GM15510 (cell line): Measurements from ENCODE around the gene TNP1.

ENCODE experiments used
- POLR2A ChIP-seq: IDR thresholded peaks from 3 replicates; pipeline ENCODE4 v1.6.1; 2011; ENCODE audit warnings: borderline replicate concordance; ENCODE audit not compliant: insufficient read length; ENCODE audit errors: extremely low read depth

TNP1 gene

DNA sequence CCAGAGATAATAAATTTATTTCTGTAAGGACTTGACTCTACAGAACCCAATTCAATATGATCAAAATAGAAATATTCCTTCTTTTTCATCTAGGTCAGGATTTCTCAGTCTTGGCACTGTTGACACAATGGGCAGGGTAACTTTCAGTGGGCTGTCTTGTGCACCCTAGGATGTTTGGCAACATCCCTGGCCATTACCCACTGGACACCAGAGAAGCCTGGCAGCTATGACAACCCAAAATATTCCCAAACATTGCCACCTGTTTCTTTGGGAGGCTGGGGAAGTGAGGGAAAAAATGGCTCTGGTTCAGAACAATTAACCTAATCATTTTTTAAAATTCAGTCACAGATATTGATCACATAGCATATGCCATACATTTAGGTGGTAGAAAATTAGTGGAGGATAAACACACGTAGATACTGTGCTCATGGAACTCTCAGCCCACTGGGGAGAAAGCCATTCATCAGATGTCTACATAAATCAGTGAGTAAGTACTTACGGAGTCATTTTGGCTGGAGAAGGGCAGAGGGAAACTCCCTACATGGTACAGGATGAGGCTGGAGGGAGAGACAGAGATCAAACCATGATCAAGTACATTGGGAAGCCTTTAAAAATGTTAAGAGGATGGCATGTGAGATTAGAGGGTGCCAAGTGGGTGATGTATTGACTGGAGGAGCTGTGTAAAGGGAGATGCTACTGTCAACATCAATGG, 718 bp upstream of the TNP1 start:
- TF ChIP-seq POLR2A = no peak

DNA sequence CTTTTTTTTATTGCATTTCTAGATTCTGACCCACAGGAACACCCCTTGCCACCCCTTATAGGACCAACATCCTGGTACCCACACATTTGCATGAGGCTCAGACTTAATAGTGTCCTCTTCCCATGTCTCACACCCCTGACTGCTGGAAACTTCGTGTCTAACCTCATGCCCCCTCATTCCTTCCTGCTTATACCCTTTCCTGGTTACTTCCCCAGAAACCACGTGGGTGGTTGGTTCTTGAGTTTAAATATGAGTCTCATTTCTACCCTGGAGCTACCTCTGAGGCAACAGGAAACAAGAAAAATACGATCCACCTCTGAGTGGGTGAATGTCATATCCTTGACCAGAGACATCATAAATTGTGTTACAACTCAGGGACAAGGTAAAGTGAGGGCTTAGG, 1.6 kb downstream of the TNP1 start:
- no peak for TF ChIP-seq POLR2A

DNA sequence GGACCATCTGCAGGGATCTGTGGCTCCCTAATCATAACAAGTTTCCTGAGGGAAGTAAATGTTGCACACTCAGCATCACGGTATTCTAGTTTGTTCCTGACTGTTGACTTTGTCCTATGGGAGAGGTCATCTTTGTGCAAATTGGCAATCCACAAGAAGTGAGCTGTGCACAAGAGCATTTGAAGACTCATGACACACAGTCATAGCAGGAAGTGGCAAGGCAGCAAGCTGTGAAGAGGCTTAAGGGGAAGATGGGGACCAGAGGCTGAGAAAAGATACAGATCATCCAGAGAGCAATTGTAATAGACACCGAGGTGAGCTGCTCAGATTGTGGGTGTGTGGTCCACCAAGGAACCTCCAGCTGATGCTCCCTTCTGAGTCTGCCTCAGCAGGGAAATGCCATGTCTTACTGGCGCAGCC, 2.7 kb downstream of the TNP1 start:
- TF ChIP-seq POLR2A = no peak

DNA sequence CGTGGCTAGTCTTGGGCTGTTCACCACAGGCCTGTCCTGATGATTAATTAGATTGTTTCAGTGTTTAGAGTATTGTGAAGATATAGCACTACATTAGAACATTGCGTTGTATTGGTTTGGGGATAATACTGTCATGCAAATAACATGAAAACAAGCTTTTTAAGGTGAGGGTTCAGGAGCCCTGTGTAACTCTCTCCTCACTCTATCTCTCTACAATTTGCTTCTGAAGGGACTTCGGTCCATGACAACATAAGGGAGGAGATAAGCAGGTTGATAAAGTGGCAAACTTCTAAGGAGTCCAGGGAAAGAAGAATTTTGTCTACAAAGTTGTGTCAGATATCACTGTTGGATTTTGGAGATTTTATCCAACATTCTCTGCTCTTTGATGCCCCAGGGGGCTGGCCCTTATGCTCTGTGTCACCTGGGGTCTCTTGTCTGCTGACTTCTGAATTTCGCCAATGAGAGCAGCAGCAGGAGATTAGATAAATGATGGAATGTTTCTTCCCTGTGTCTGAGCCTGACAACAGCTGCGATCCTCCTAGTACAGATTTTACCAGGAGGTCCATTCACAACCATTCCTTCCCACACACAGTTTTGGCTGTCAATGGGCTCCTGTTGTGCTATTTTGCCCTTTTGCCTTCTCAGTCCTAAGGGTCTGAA, 3.3 kb downstream of the TNP1 start:
- TF ChIP-seq POLR2A = no peak

DNA sequence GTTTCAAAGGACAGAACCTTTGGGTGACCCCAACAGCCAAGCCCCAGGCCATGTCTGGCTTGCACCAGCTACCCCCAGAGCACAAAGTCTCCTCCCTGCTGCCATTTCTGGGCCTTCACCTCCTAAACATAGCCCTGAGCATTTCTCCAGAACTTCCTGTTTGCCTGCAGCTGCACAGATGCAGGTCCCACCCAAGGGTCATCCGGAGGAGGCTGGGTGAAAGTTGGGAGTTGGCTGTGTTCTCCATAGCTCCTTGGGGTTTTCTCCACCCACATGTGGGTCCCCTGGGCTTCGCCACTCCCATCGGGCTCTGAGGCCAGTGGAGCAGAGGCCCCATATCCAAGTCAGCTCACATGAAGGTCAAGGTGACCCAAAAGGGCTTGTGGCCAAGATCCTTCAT, 4.3 kb downstream of the TNP1 start:
- no peak for TF ChIP-seq POLR2A

DNA sequence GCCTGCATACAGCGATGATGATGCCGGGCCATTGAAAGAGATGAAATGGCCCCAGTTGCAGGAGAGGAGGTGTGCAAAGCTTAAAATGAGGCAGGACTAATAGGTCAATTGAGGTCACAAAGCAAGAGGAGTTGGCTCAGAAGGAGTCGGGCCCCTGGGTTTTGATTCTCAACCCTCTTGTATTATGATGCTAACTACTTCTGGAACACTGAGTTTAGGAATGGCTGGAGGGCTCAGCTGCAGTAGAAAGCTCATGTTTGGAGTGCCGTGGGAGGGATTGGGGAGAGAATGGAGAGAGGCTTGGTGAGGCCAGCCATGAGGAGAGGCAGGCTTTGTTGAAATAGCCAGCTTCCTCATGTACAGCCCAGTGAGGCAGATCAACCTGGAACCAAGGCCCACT, 4.8 kb downstream of the TNP1 start:
- TF ChIP-seq POLR2A = no peak

GRCh38 chr2:216851486-216852090, 8.3 kb downstream of the TNP1 start:
- TF ChIP-seq POLR2A = no peak

DNA sequence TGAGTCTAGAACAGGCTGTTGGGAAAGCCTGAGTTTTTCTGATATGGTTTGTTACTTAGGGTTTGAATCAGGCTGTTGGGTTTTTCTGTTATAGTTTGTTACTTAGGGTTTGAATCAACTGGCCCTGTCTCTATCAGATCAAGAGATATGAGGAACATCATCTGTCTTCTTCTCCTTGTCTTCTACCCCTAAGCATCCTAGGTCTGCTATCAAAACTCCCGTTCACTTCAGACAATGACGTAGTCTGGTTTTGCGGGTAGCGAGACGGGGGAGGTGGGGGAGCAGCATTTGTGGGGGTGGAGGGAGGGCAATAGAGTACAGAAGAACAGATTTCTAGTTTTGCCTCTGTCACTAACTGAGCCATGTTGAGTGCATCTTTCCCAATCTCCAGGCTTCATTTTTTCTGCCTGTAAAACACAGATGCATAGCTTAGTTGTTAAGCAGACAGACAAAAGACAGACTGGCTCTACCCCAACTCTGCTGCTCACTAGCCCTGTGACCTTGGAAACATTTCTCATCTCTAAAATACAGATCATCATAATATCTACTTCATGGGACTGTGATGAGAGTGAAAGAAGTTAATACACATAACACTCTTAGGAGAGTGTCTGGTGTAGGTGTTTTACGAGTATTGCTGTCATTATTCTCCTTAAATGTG, 9.1 kb downstream of the TNP1 start:
- TF ChIP-seq POLR2A = no peak

DNA sequence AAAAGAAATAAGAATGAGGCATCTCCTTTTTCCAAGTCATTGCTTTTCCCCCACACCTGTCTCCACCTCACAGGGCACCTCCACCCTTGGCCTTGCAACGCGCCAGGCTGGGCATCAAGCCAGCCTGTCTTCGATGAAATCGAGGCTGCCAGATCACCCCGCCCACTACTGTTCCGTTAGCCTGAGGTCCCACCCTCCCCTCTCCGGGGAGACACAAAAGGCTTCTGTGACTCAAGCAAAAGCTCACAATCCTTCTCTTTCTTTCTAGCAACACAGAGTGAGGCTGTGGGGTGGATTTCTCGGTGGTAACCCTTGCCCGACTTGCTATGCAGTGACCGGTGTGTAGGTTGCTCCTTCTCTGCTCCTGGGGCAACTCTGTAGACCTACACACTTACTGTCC, 9.9 kb downstream of the TNP1 start:
- no peak for TF ChIP-seq POLR2A

DNA sequence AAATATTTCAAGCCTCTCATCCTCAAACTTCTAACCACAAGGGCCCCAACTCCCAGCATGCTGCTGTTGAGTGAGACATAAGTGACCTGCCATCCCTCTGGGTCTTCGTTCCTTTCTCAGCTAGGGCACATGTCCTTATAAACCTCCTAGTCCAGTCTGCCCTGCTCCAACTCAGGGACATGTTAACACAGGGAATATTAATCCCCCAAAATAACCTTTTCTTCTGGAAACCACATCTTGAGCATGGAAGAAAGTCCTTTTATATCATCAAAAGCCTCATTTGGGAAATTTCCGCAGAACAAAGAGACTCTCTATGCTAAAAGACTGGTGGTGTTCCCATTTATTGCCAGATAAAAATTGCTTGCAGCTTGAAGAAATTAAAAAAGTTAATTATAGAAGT, 14.4 kb downstream of the TNP1 start:
- TF ChIP-seq POLR2A = no peak

- no peak for TF ChIP-seq POLR2A
Measured at GRCh38 chr2:216842636-216843035, 17.2 kb downstream of the TNP1 start.

GRCh38 chr2:216839688-216840087, 20.2 kb downstream of the TNP1 start:
- no peak for TF ChIP-seq POLR2A

DNA sequence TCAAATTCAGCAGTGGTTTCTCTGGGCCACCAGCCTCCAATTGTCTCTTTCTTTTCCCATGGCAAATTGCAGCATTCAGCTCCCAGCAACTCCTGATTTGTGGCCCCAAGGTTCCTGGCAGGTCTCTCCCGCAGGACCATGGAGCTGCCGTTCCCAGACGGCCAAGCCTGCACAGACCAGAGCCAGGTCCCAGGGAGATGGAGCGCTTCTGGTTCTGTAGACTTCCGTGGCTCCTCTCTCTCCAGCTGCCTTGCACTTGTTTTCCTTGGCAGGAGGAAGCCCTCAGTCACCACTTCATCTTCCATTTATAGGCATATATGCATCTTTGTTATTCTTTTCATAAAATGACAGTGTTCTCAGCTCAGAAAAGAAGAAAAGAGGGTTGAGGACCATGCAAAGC, 21.7 kb downstream of the TNP1 start:
- no peak for TF ChIP-seq POLR2A

DNA sequence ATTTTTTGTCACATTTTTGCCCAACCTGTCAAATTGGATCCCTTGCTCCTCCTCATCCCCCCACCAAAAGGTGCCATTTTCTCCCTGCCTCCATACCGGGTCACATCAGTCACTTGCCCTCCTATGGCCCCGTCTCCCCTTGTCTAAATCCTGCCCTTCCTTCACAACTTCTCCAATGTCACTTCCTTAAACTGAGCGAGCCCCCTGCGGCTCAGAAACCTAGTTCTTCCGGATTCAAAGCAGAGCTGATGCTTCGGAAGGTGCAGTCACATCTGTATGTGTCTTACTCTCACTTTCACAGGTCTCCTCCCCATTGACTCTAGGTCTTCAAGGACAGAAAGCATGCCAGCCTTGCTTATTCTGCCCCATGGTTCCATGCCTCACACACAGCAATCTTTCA, 22.1 kb downstream of the TNP1 start:
- TF ChIP-seq POLR2A = no peak

DNA sequence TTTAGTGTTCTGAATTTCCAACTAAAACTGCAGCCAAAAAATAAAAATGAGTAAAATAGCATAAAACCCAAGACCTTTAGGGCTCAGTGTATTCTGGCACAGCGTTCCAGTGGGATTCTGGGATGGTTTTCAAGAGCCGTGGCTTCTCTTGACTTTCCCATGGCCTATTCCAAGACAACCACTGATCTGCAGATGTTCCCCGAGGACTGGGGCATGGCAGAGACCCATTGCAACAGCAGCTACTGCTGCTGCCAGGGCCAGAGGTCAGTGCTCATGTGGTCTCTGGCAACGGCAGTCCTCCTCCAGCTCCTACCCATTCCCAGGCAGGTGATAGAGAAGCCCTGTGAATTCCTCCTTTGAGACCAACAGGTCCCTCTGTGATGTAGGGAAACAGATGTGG, 26.8 kb downstream of the TNP1 start:
- TF ChIP-seq POLR2A = no peak
